Keratinocyte (primary cell): ENCODE measurements around the gene ZNF445. TPM values are rescaled to one million over a fixed set of nuclear protein-coding genes. Genes with fewer than 3 reads are reported as not detected.

Experiments used
- DNase-seq: peaks from one replicate; pipeline ENCODE4 v3.0.0-alpha.2; 2011; ENCODE audit warnings: low read depth, missing footprints, low spot score
- FAIRE-seq: peaks from 2 replicates; lab custom pipeline; 2011; peaks lifted over from hg19 to GRCh38; lab: Jason Lieb, UNC
- H2AFZ ChIP-seq: 2 replicates; pipeline ENCODE4 v1.6.0; 2012; ENCODE audit warnings: low read length, control low read depth, inconsistent platforms; ENCODE audit not compliant: control insufficient read depth
- H3K27ac ChIP-seq: 2 replicates; pipeline ENCODE4 v1.5.1; 2011; ENCODE audit warnings: low read length; ENCODE audit not compliant: control insufficient read depth, insufficient read depth
- H3K27me3 ChIP-seq: 3 replicates; pipeline ENCODE4 v1.6.0; 2011; ENCODE audit warnings: low read length; ENCODE audit not compliant: control insufficient read depth, insufficient read depth; ENCODE audit errors: extremely low read depth
- H3K36me3 ChIP-seq, 2 experiments: 2 replicates in 1 of 2; 3 replicates in 1 of 2; pipeline ENCODE4 v1.5.1; 2011; ENCODE audit warnings: low read length in 2 of 2, mild to moderate bottlenecking in 1 of 2; ENCODE audit not compliant: control insufficient read depth in 2 of 2, insufficient read depth in 2 of 2; ENCODE audit errors: extremely low read depth in 1 of 2
- H3K4me1 ChIP-seq: 3 replicates; pipeline ENCODE4 v1.5.1; 2011; ENCODE audit warnings: low read length; ENCODE audit not compliant: control insufficient read depth, insufficient read depth; ENCODE audit errors: extremely low read depth
- H3K4me2 ChIP-seq: 3 replicates; pipeline ENCODE4 v1.6.0; 2011; ENCODE audit warnings: low read depth, low read length; ENCODE audit not compliant: control insufficient read depth, insufficient read depth; ENCODE audit errors: extremely low read depth
- H3K4me3 ChIP-seq, 3 experiments: fragments of 200-600 bp in 1 of 3; sonication (generic) in 1 of 3; 2 replicates in 2 of 3; 3 replicates in 1 of 3; pipeline ENCODE4 v1.5.1; 2011 to 2016; ENCODE audit warnings: low read length in 3 of 3, mild to moderate bottlenecking in 3 of 3, control low read depth in 2 of 3, inconsistent platforms in 1 of 3, low read depth in 1 of 3, mixed read lengths in 1 of 3, mixed run types in 1 of 3, moderate library complexity in 1 of 3; ENCODE audit not compliant: control insufficient read depth in 2 of 3, insufficient read depth in 2 of 3; ENCODE audit errors: extremely low read depth in 1 of 3
- H3K79me2 ChIP-seq: 2 replicates; pipeline ENCODE4 v1.6.0; 2012; ENCODE audit warnings: low read length; ENCODE audit not compliant: control insufficient read depth, insufficient read depth
- H3K9ac ChIP-seq: 3 replicates; pipeline ENCODE4 v1.6.0; 2011; ENCODE audit warnings: low read length; ENCODE audit not compliant: control insufficient read depth, insufficient read depth; ENCODE audit errors: extremely low read depth
- H3K9me1 ChIP-seq: 3 replicates; pipeline ENCODE4 v1.6.0; 2011; ENCODE audit warnings: low read length; ENCODE audit not compliant: control insufficient read depth, insufficient read depth; ENCODE audit errors: extremely low read depth
- H3K9me3 ChIP-seq: 2 replicates; pipeline ENCODE4 v1.5.1; 2012; ENCODE audit warnings: low read depth, low read length; ENCODE audit not compliant: control insufficient read depth
- H4K20me1 ChIP-seq: 3 replicates; pipeline ENCODE4 v1.6.0; 2011; ENCODE audit warnings: low read length; ENCODE audit not compliant: control insufficient read depth, insufficient read depth; ENCODE audit errors: extremely low read depth
- CTCF ChIP-seq, 3 experiments: IDR thresholded peaks in 1 of 3; conservative IDR thresholded peaks in 1 of 3; optimal IDR thresholded peaks in 1 of 3; 2 replicates in 2 of 3; 3 replicates in 1 of 3; pipeline versions ENCODE3 to v1.5.1; 2011; ENCODE audit warnings: low read length in 3 of 3, mild to moderate bottlenecking in 3 of 3, moderate library complexity in 2 of 3, control low read depth in 1 of 3, inconsistent platforms in 1 of 3; ENCODE audit not compliant: insufficient read depth in 2 of 3; ENCODE audit errors: extremely low read depth in 1 of 3
- EZH2 ChIP-seq: IDR thresholded peaks from one replicate; pipeline ENCODE4 v1.6.1; 2012; ENCODE audit warnings: inconsistent platforms, mild to moderate bottlenecking, low read length, moderate library complexity
- dilution Hi-C: fragments of 300-500 bp; cut with MboI; formaldehyde crosslinking; loops from one replicate; pipeline ENCODE4 v1.7.0; 2020; ENCODE audit warnings: low sequenced_read_pairs; ENCODE audit not compliant: extremely low pct_ligation_motif_present
- polyA plus RNA-seq, 5 experiments: library from polyadenylated mRNA; depleted of rRNA in 3 of 5; stranded (reverse) in 3 of 5; stranded (forward) in 1 of 5; unstranded in 1 of 5; fragments of >200 nt; gene quantifications; 1 replicate in 1 of 5; 2 replicates in 3 of 5; 3 replicates in 1 of 5; pipeline versions ENCODE4 v1.2.1 to v1.2.3, GENCODE V29; 2011 to 2012; ENCODE audit warnings: missing spikeins in 2 of 5, low read depth in 1 of 5, low replicate concordance in 1 of 5

ZNF445 gene
- polyA plus RNA-seq, 1 donor (not counting 4 experiments of a cell fraction or from before 2014, with no cell fraction given), result 3.3 TPM

DNA sequence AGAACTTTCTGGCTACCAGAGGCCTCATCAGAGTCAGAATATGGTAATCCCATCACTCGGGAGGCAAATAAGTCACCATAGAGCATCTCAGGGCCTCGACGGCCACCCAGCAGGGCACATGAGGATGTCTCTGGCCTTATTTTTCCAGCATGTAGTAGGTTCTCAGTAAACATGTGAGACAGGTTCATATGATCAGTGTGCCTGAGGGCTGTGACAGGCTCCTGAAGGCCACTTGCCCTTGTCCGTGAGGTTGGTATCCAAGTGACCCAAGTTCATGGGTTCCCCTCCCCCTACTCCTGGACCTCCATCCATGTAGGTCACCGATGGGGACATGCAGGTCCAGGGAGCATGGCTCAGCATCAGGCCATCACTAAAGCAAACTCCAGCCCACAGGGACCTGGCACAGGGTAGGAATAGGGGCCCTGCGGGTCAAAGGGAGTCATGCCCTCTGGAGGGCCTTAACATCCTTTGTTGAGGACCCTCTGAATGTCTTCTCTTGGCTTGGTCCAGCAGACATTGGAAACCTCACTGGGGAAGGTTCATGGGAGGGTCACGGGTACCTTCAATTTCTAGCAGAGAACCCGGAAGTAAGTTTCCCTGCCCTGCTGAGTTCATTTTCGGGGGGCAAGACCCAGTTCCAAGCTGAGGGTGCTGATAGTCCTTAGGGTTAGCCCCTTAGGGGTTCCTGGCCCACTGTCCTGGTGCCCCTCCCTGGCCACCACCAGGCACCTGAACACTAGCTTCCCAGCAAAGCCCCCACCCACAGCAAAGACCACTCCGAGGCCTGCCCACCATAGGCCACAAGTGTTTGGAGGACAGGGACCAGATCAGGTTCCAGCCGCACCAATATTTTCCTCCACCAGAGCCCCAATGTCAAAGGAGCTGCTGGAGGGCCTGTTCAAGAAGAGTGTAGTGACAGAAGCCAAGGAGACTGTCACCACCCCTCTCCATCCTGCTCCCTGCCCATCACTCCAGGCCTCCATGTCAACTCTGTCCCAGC is 61.1 kb downstream of the ZNF445 start:
- Histone ChIP-seq H3K4me3 (no peak overlapping the region), H3K4me1 (no peaks in the 10 kb centered on the region), H3K9me3 (no peaks in the 10 kb centered on the region), H3K9me1 (no peaks in the 10 kb centered on the region), H3K36me3 (no peaks in the 10 kb centered on the region), H4K20me1 (no peaks in the 10 kb centered on the region), H3K4me2 (no peak overlapping the region), H2AFZ (no peak overlapping the region), H3K27me3 (no peaks in the 10 kb centered on the region), H3K79me2 (no peaks in the 10 kb centered on the region), H3K9ac (no peak overlapping the region), H3K27ac (no peak overlapping the region)
- no peak for FAIRE-seq
- dilution Hi-C loops, result no loop called here
- no peak for DNase-seq
- no peak for TF ChIP-seq EZH2
- no peak for TF ChIP-seq CTCF (optimal IDR thresholded peaks at IDR 0.05 in 1 of 3, IDR thresholded peaks at IDR 0.05 in 1 of 3, conservative IDR thresholded peaks at IDR 0.05 in 1 of 3; ENCODE audit: extremely low read depth in 1 of 3, insufficient read depth in 2 of 3, low read length in 3 of 3)

GRCh38 chr3:44415421-44415820 is 62.0 kb downstream of the ZNF445 start:
- Histone ChIP-seq H3K27me3 (no peaks in the 10 kb centered on the region), H3K4me2 (no peak overlapping the region), H2AFZ (no peak overlapping the region), H3K9ac (no peak overlapping the region), H4K20me1 (no peaks in the 10 kb centered on the region), H3K27ac (no peak overlapping the region), H3K36me3 (no peaks in the 10 kb centered on the region), H3K4me1 (no peaks in the 10 kb centered on the region), H3K9me1 (no peaks in the 10 kb centered on the region), H3K4me3 (no peak overlapping the region), H3K79me2 (no peaks in the 10 kb centered on the region), H3K9me3 (no peaks in the 10 kb centered on the region)
- TF ChIP-seq CTCF (optimal IDR thresholded peaks at IDR 0.05 in 1 of 3, IDR thresholded peaks at IDR 0.05 in 1 of 3, conservative IDR thresholded peaks at IDR 0.05 in 1 of 3; ENCODE audit: extremely low read depth in 1 of 3, insufficient read depth in 2 of 3, low read length in 3 of 3), result no peak
- TF ChIP-seq EZH2, result no peak
- FAIRE-seq (no peak), DNase-seq (no peak)
- dilution Hi-C loops, result no loop called here
